GM18909 (cell line): ENCODE measurements around the gene TNFRSF19.

Experiments
- ATAC-seq: cut with Tn5 transposase; IDR thresholded peaks from one replicate; pipeline ENCODE4 v1.9.1; 2021; ENCODE audit warnings: mild to moderate bottlenecking; ENCODE audit not compliant: unreplicated experiment, poor library complexity

Gene TNFRSF19

DNA sequence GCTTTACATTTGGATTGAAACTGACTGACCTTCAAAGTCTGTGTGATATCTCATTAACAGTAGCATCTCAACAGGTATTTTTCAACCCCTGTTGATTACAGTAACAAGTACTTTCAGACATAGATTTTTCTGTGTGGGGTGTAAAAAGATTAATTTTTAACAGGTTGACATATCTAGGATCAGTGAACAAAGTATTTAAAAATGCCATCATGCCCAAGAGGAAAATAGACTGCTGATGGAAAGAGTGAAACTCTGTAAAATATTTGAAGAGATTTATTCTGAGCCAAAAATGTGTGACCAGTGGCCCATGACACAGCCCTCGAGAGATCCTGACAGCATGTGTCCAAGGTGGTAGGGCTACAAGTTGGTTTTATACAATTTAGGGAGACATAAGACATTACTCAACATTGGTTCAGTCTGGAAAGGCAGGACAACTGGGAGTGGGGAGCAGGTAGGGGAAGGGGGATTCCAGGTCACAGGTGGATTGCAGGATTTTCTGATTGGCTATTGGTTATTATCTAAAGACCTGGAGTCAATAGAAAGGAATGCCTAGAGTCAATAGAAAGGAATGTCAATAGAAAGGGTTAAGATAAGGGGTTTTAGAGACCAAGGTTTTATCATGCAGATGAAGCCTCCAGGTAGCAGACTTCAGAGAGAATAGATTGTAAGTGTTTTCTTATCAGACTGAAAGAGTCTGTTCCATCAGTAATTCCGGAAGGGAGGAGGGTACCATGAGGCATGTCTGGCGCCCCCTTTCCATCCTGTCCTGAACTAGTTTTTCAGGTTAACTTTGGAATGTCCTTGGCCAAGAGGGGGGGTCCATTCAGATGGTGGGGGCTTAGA lies 29.1 kb downstream of the TNFRSF19 start:
- no peak for ATAC-seq

DNA sequence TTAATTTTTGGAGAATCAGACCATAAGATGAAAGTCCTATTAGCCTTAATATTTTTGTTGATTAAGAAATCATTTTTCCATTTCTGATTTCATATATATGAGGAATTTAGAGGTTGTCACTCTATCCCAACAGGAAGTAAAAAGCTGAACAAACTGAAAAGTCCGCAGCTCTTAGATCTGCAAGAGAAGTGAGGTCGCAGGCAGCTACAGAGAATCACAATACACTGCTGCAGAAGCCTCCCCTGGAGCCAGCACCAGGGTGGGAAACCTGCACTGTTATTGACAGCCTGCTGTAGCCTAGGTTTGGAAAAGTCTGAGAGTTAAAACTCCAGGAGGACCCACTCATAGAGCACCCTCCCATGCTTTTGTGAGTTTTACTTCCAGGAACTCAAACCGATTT lies 29.9 kb downstream of the TNFRSF19 start:
- ATAC-seq: no peak

DNA sequence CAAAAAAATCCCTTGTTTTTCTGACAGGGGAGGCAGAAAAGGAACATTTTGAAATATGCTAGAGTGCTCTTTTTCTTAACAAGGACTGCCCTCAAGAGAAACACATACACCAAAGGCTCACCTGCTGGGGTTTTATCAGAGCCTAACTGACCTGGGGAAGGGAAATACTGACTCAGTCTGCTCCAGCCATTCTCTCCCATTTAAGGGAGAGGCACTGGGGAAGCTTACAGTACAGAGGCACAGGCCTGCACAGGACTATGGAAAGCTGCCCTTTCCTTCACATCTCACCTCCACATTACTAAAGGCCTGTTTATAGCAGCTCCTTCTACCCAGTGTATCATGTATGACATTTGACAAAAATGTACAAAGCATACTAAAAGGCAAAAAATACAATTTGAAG lies 30.3 kb downstream of the TNFRSF19 start:
- ATAC-seq: no peak

DNA sequence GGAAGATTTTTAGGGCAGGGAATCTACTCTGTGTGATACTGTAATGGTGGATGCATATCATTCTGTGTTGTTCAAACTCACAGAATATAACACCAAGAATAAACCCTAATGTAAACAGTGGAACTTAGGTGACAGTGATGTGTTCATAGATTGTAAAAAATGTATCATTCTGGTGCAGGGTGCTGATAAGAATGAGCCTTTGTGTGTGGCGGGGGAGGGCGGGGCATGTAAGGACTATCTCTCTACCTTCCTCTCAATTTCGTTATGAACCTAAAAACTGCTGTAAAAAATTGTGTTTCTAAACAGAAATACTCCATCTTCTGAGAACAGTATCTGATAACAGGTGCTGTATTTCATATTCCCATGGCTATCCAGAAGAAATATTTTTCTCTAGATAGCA lies 35.6 kb downstream of the TNFRSF19 start:
- ATAC-seq: no peak

DNA sequence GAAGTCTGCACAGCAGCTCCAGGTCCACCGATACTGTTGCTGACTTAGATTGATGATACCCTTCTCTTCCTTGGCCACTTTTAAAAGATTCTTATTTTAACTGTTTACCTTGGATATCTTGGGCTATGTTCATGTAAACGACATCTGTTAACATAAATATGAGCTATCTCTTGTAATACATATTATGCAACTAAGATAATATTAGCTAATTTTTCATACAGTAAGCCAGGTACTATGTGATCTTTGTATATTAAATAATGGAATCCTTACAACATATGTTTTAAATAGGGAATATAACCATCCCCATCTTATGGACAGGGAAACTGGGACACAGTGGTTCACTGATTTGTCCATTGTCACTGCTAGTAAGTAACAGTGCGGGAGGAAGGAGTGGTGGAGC lies 37.9 kb downstream of the TNFRSF19 start:
- no peak for ATAC-seq

DNA sequence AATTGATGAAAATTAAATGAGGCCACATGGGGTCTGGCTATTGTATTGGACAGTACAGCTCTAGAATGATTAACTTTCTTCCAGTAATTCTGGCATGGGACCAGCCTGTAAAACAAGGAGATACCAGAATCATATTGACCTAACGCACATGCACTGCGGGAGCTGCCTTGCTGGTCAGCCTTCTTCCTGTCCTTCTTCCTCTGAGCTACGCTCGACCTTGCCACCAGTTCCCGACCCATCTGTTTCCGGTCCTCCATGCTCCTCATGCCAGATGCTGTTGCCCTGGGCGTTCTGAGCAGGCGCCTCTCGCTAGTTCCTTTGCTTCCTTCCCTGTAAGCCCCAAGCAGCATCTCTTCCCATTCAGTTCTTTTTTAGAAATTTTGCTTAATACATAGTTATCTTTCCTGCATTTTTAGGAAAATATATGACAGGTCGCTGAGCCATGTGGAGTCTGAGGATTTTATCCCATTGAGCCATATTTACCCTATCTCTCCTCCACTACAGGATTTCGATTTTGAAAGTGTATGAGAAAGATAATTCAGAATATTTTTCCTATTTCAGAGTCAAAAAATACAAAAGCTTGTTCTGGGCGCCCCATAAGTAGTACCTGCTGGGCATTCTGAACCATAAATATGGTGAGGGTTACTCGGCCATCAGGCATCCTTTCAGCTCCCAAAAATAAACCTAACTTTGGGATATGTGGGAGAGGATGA lies 38.6 kb downstream of the TNFRSF19 start:
- peak; percentile 8 for ATAC-seq

DNA sequence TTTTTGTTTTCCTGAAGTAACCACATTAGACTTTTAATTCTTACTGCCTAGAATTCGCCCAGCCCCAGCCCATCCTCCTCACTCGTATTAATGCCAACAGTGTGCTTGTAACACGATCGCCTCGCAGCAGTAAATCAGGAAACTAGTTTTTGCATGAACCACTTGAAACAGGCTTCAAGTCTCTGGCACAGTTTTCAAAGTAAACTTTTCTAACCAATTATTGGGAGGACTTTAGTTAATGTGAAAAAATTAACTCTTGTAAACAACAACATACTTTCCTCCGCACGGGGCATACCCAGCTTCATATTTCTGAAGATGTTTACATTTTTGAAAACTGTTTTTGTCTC lies 39.2 kb downstream of the TNFRSF19 start:
- ATAC-seq: peak; percentile 41

DNA sequence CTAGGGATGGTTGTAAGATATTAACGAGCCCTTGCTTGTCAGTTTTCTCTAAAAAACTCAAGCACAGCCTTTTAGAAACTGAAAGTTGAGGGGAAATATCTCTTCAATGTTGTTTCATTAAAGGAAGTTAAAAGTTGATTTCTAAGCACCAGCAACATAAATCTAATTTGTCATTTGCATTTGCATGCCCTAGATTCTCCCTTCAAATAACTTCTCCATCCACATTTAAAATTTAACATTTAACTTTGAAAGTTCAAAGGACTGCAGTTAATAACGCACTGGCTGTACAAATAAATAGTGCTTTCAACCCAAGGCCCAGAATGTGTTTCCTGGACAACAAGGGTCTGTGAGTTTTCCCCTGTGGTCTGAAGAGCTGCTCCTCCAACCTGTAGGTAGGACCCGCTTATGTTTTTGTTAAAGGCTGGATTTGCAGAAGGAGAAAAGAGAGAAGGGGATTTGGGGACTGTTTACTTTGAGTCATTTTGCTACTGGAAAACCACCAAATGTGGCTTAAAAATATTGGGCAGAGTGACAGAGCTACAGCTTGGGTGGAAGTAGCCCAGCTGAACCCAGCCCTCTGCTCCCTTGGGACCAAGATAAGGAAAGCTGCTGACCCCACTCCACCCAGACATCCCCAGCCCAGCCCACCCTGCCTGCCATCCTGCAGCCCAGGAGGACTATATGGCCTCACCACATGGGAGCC lies 39.8 kb downstream of the TNFRSF19 start:
- peak; percentile 59 for ATAC-seq

DNA sequence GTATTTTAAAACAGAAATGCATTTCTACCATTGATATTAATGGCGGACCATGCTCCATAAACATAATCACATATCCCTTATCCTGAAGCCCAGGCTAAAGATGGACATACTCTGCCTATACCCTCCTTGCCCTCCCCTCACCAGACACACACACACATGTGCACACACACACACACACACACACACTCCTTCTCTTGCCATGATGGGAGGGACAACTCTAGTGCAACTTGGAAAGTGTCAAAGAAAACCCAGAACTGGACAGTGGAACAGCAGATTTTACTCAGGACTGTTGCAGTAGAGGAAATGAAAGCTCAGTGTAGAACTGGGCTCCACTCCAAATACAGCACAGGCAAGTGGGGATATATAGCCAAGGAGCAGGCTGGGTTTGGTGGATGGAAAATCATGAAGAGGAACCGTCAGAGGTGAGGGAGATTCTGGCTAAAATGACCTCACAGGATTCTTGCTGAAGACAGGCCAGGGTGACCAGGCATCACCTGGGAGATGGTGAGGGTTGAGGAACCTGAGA lies 40.8 kb downstream of the TNFRSF19 start:
- no peak for ATAC-seq

DNA sequence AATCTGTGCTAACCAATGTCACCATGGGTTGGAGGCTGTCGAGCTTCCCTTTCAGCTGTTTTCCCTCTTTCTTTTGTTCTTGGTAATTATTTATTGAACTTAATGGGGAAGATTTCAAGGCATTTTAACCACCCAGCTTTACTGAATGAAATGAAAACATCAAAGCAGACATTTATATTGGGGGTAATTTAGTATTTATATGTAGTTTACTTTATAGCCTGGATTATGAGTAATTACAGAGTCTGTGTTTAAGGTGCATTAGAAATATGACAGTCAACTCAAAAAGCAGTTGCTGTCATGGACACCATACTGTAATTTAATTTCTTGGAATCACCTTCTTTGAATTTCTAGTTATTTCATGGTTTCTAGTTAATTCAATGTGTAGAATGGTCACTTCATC lies 42.0 kb downstream of the TNFRSF19 start:
- ATAC-seq: no peak

DNA sequence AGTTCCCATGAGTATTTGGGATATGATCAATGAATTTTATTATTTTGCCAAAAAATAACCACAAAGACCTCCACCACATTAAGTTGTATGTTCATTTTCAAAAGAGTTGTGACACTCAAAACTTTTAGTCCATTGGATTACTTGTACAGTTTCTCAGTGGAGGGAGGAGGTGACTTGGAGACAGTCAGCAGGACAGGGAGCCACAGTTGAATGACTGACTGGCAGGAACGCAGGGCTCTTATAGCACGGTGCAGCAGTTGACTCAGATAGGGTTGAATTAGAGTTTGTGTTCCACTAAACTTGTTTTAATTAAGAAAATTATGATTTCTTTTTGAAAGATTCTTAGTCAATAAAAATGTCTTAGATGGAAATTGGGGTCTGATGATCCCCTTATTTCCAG lies 42.5 kb downstream of the TNFRSF19 start:
- ATAC-seq: no peak

DNA sequence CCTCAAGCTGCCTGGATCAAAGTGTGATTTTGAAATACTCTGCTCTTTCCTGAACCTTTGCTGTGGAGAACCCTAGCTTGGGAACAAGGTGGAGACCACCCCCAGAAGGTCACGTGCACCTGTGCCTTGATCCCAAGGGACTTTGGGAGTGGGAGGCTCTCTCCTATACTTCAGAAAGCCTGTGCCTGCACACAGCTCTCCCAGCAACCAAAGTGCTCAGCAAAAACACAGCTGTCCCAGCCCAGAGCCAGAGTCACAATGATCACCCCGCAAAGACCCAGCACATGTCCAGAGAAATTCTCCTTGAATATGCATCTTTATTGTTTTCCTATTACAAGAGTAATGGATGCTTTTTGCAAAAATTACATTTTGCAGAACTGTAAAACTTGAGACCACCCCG lies 43.4 kb downstream of the TNFRSF19 start:
- ATAC-seq: no peak

DNA sequence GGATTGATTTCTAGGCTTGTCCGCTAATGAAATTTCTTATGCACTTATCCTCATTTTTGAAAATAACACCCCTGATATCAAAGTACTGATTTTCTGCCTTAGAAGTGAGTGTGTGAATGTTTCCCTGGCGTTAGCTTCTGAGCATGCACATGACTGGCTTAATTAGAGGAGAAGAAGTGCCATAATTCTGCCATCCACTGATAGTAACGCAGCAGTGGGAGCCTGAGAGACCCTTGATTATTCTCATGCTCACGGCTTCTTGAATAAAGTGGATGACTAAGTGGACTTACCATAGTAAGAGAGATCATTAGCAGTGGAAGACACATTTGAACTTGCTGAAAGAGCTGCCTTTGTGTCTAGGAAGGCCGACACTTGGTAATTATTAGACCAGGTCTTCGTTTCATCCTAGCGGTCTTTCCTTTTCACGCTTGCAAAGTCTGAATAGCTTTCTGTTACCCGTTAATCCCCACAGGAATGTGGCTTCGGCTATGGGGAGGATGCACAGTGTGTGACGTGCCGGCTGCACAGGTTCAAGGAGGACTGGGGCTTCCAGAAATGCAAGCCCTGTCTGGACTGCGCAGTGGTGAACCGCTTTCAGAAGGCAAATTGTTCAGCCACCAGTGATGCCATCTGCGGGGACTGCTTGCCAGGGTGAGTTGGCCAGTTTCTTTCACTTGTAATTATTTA lies 45.3 kb downstream of the TNFRSF19 start:
- no peak for ATAC-seq

DNA sequence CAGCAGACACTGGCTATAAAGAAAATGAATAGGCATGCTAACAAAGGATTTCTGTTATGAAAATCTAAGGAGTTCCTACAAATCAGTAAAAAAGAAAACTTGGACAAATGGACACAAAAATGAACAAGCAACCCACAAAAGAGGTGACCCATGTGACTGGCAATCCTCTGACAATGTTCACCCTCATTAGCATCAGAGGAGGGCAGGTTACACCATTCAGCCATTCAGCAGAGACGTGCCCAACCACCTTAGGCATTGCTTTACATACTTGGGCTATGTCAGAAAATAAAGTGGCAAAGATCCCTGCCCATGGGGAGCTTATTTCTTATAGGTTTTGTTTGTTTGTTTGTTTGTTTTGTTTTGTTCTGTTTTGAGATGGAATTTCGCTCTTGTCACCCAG lies 46.0 kb downstream of the TNFRSF19 start:
- ATAC-seq: no peak

DNA sequence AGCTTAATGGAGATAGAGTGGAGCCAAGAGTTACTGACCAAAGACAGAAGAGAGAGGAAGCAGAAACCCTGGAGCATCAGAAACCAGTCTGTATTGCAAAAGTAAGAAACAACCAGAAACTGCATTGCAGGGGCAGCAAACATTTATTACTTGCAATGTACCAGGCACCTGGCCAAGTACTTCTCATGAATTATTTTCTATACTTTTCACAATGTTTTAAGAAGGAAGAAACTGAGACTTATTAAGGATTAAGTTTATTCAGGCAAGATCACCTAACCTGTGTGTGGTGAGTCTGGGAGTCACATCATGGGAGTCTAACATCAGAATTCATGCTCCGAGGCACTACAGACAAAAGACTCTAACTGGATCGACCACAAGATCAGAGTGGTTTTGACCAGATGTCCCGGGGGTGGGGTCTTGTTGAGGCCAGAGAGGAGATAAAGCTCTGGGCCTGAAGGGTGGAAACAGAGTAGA lies 47.4 kb downstream of the TNFRSF19 start:
- no peak for ATAC-seq

DNA sequence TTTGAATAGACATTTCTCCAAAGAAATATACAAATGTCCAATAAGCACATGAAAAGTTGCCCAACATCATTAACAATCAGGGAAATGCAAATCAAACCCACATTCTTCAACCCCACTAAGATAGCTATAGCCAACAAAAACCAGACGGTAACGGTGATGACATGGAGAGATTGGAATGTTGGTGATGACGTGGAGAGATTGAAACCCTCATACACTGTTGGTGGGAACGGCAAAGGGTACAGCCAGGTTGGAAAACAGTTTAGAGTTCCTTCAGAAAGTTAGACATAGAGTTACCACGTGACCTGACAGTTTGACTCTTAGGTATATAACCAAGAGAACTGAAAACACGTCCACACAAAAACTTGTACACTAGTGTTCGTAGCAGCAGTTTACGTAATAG lies 48.1 kb downstream of the TNFRSF19 start:
- ATAC-seq: no peak

DNA sequence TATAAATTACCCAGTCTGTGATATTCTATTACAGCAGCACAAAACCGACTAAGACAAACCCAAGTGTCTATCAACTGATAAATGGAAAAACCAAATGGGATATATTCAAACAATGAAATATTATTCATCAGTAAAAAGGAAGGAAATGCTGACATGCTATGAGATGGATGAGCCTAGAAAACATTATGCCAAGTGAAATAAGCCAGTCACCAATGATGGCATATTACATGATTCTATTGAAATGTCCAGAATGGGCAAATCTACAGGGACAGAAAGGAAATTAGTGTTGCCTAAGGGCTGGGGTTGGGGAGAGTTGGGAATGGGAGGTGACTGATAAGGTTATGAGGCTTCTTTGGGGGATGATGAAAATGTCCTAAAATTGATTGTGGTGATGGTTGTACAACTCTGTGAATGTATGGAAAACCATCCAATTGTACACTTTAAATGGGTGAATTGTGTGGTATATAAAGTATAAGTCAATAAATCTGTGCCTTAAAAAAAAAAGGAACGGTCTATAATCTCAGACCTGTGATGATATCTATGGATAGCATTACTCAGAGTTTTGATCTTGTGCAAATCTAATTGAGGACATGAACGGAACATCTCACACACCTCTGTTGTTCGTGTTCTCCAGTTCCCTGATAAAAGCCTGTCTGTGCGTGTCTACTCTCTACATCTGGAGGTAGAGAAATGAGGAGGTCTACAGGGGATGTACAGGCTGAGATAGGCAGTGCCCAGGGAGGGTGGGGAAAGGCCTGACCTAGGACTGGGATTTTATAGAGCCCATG lies 49.0 kb downstream of the TNFRSF19 start:
- ATAC-seq: no peak

DNA sequence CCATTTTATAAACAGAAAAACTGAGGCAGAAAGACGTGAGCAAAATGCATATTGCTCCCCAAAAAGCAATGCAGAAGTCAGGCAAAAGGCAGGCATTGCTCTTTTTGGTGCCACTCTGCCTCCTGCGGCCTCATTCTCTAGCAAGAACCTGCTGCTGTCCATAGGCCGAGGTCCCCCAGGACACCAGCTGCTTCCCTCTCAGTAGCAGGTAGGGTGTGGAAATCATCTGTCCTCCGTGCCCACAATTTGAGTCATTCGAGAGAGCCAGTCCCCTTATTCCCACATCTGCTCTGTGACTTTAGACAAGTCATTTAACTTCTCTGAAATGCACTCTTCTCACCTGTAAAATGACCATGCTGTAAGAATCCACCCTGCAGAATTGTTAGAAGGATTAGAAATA lies 50.0 kb downstream of the TNFRSF19 start:
- ATAC-seq: no peak

DNA sequence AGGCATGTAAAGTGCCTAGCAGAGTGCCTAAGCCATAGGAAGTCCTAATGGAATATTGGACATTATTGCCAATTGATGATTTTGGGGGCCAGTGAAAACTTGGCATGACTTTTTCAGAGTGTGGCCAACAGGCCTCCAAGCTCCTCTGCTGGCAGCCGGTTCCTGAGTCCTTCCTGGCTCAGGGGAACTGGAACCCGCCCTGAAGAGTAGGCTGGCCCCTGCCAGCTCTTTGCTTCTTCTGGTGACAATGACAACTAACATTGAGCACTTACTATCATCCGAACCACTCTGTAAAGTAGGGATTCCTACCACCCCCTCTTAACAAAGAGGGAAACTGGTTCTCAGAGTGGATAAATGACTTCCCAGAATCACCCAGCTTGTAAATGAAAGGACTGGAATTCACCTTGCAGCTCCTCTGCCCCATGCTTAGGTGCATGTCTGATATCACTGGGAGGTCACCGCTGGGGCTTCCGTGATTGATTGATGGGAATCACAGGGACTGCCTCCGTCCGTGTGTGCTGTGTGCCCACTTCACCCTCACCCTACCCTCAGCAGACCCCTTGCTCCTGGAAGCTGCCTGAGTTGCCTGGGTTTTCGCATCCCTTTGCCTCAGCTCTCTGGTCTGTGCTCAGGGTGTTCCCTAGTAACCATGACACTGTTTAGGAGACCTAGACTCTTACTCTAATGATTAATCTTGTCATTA lies 50.6 kb downstream of the TNFRSF19 start:
- ATAC-seq: no peak
